ENCODE data around the gene NFKBIE. TPM values are rescaled to one million over a fixed set of nuclear protein-coding genes. Genes with fewer than 3 reads are reported as not detected.
"Not testable (repeated sequence)": the region's sequence is repeated elsewhere in the genome, so short reads cannot be mapped to it uniquely, and the experiment has no call there.

The NFKBIE gene
- total and polyA plus RNA-seq, 8 donors = 2.5 to 16.9 (median 7.6) TPM

DNA sequence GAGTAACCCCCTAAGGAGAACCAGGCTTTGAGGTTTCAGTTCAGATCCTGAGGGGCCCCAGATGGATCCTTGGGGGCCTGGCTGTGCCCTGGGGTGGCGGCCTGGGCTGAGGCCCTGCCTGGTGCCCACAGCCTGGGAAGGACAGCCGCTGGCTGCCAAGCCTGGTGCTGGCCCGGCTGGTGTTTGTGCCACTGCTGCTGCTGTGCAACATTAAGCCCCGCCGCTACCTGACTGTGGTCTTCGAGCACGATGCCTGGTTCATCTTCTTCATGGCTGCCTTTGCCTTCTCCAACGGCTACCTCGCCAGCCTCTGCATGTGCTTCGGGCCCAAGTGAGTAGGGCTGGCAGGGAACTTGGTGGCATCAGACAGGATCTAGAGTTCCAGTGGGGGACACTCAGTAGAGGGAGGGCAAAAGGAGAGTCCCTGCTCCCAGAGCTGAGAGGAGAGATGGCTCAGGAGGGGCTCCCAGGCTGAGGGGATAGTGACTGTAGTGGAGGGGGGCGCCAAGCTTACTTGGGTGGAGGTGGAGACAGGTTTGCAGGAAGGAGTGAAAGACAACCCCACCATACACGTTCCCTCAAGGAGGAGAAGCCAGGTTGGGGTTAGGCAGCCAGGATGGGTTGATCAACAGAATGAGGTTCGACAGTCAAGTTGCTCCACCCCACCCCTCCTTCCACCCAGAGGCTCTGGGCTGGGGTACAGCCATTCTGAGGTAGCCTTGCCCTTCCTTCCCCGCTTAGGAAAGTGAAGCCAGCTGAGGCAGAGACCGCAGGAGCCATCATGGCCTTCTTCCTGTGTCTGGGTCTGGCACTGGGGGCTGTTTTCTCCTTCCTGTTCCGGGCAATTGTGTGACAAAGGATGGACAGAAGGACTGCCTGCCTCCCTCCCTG is 32.4 kb downstream of the NFKBIE start:
- WGBS, 2 donors = 82 to 87% methylated on average over 16 of the region's 16 CpGs
- ATAC-seq (no peak), DNase-seq (peak in 1 of 6 donors; percentile 44), FAIRE-seq (no peak)
- Histone ChIP-seq H3K9me3 (no peaks in the 10 kb centered on the region), H3K27me3 (no peaks in the 10 kb centered on the region), H3K27ac (peak overlapping the region in 3 of 4 donors; percentile 28 to 72 (median 42)), H3K4me1 (peaks cover 14 to 20% (median 18%) of the 10 kb centered on the region in 3 donors), H3K4me3 (no peak overlapping the region), H3K36me3 (peaks cover 0 to 36% (median 5%) of the 10 kb centered on the region in 3 donors)
- TF ChIP-seq, protein P1, sequence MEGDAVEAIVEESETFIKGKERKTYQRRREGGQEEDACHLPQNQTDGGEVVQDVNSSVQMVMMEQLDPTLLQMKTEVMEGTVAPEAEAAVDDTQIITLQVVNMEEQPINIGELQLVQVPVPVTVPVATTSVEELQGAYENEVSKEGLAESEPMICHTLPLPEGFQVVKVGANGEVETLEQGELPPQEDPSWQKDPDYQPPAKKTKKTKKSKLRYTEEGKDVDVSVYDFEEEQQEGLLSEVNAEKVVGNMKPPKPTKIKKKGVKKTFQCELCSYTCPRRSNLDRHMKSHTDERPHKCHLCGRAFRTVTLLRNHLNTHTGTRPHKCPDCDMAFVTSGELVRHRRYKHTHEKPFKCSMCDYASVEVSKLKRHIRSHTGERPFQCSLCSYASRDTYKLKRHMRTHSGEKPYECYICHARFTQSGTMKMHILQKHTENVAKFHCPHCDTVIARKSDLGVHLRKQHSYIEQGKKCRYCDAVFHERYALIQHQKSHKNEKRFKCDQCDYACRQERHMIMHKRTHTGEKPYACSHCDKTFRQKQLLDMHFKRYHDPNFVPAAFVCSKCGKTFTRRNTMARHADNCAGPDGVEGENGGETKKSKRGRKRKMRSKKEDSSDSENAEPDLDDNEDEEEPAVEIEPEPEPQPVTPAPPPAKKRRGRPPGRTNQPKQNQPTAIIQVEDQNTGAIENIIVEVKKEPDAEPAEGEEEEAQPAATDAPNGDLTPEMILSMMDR (IDR thresholded peaks at IDR 0.05) = no peak
- intact Hi-C loops (cut with DNase I) = loop anchor here in 1 of 3 donors (5.0 kb wide), 1 partner anchor 61 kb away; no protein-coding TSS in a partner anchor

DNA sequence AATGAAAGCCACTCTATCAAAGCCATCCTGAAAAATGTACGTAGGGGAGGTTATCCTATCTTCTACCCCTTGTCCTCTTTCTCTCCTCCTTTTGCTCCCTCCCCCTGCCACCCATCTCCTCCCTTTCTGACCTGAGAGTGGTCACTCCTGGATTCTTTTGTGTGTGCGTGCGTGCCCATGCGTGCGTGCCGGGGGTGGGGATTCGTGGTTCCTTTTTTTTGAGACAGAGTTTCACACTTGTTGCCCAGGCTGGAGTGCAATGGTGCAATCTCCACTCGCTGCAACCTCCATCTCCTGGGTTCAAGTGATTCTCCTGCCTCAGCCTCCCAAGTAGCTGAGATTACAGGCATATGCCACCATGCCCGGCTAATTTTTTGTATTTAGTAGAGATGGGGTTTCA is 33.9 kb downstream of the NFKBIE start:
- Histone ChIP-seq H3K4me1 (peaks cover 6 to 19% (median 12%) of the 10 kb centered on the region in 3 donors), H3K36me3 (peaks cover 0 to 36% (median 5%) of the 10 kb centered on the region in 3 donors)
- H3K27ac ChIP-seq, H3K27me3 ChIP-seq, H3K4me3 ChIP-seq, FAIRE-seq, H3K9me3 ChIP-seq, ATAC-seq: not testable (repeated sequence)
- WGBS, 2 donors = 93 to 94% methylated on average over 9 of the region's 9 CpGs
- peak in 1 of 6 donors; percentile 17 for DNase-seq
- intact Hi-C loops (cut with DNase I) = loop anchor here in 1 of 3 donors (5.0 kb wide), 1 partner anchor 59 kb away; no protein-coding TSS in a partner anchor

DNA sequence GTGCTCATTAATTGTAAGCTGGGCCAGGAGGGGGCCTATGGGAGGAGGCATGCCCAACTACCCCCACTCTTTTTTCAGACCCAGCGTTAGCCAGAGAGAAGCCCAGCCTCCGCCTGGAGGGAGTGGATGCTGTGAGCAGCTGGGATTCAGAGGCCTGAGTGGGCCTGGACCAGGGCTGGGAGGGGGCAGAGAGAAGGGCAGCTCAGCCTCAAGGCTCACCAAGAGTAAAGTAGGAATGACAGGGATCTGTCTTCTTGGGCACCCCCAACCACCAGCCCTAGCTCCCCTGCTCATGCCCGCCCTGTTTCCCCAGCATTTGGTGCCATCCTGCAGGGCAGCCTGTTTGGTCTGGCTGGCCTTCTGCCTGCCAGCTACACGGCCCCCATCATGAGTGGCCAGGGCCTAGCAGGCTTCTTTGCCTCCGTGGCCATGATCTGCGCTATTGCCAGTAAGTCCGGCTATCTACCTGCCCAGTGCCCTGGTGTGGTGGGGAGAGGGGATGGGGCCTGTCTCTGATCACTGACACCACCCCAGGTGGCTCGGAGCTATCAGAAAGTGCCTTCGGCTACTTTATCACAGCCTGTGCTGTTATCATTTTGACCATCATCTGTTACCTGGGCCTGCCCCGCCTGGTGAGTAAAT is 35.2 kb downstream of the NFKBIE start:
- no peak for ATAC-seq

DNA sequence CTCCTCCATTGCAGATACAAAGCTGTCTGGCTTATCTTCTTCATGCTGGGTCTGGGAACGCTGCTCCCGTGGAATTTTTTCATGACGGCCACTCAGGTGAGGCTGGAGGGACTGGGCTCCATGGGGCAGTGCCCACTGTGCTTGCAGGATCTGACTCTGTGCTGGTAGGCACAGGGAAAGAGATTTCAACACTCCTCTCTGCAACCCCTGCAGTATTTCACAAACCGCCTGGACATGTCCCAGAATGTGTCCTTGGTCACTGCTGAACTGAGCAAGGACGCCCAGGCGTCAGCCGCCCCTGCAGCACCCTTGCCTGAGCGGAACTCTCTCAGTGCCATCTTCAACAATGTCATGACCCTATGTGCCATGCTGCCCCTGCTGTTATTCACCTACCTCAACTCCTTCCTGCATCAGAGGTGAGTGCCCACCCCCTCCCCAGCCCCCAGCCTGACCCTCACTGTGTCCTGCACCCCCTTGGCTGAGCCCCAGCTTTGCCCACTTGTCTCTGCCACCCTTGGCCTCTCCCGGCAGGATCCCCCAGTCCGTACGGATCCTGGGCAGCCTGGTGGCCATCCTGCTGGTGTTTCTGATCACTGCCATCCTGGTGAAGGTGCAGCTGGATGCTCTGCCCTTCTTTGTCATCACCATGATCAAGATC is 35.8 kb downstream of the NFKBIE start:
- peak in 2 of 4 donors; percentile 4 to 15 for ATAC-seq
- H3K4me1 ChIP-seq = peaks cover 13 to 31% (median 26%) of the 10 kb centered on the region in 3 donors

More for the DNA sequence above, 35.2 kb downstream of the NFKBIE start:
- Histone ChIP-seq H3K4me1 (peaks cover 11 to 26% (median 24%) of the 10 kb centered on the region in 3 donors), H3K4me3 (no peak overlapping the region), H3K9me3 (no peaks in the 10 kb centered on the region), H3K27ac (no peak overlapping the region), H3K27me3 (no peaks in the 10 kb centered on the region), H3K36me3 (peaks cover 0 to 36% (median 5%) of the 10 kb centered on the region in 3 donors)
- TF ChIP-seq, protein P1 (IDR thresholded peaks at IDR 0.05) = no peak
- 85 to 90% methylated on average over 10 of the region's 10 CpGs for WGBS, 2 donors
- intact Hi-C loops (cut with DNase I) = loop anchor here in 1 of 3 donors (5.0 kb wide), 1 partner anchor 58 kb away; no protein-coding TSS in a partner anchor
- FAIRE-seq (no peak), DNase-seq (no peak)

More for the DNA sequence above, 35.8 kb downstream of the NFKBIE start:
- Histone ChIP-seq H3K4me3 (no peak overlapping the region), H3K27ac (no peak overlapping the region), H3K27me3 (no peaks in the 10 kb centered on the region), H3K36me3 (peaks cover 0 to 36% (median 5%) of the 10 kb centered on the region in 3 donors), H3K9me3 (no peaks in the 10 kb centered on the region)
- DNase-seq (no peak), FAIRE-seq (no peak)
- 62 to 63% methylated on average over 11 of the region's 11 CpGs for WGBS, 2 donors
- intact Hi-C loops (cut with DNase I) = loop anchor here in 1 of 3 donors (5.0 kb wide), 1 partner anchor 57 kb away; no protein-coding TSS in a partner anchor
- TF ChIP-seq, protein P1 (IDR thresholded peaks at IDR 0.05) = no peak
